GM19397 (cell line): Measurements from ENCODE around the gene GRK3.
"Not testable (repeated sequence)": the region's sequence is repeated elsewhere in the genome, so short reads cannot be mapped to it uniquely, and the experiment has no call there.

Experiments used
- ATAC-seq: cut with Tn5 transposase; IDR thresholded peaks from one replicate; pipeline ENCODE4 v1.9.1; 2021; ENCODE audit warnings: mild to moderate bottlenecking, moderate library complexity; ENCODE audit not compliant: unreplicated experiment

Gene GRK3

DNA sequence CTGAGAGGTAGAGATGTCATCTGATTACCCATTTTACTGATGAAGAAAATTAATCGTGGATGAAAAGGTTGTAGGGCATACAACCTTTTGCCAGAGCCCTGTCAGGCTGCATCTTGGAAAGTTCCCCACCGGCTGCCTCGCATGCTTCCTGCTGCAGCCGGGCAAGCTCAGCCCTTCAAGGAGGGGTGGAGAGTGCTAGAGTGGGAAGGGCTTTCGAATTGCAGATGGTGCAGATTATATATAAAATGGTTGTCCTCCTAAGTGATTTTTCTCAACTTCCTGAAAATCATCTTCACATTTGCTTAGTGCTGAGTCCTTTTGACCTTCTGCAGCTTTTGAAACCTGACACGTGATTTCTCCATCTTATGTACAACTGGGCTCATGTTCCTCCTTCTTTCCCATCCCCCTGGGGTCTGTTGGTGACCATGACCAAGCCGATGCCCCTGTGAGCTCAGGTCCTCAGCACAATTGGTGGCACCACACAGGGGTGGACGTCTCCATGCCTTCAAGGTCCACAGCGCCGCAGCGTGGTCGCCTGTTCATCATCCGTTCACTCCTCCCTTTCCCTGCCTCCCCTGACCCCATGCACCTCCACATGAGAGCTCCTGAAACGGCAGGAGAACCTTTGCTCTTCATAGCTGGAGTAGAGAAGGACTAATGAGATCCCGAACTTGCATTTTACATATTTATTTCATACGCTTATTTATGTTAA, 129.9 kb downstream of the GRK3 start:
- ATAC-seq = no peak

DNA sequence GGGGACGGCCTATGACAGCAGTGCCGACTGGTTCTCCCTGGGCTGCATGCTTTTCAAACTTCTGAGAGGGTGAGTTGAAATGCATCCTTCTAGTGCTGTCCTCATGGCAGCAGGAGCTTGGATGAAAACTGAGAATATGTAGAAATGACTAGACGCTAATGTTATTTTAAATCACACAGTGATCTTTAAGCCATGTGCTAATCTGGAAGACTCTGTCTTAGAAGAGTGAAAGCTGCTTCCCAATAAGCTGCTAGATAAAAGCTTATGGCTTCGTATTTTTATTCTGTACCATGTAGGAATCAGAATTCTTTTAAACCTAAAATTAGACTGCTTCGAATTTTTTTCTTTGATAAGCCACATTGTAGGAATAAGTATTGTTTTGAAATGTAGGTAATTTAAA, 130.7 kb downstream of the GRK3 start:
- ATAC-seq = no peak

DNA sequence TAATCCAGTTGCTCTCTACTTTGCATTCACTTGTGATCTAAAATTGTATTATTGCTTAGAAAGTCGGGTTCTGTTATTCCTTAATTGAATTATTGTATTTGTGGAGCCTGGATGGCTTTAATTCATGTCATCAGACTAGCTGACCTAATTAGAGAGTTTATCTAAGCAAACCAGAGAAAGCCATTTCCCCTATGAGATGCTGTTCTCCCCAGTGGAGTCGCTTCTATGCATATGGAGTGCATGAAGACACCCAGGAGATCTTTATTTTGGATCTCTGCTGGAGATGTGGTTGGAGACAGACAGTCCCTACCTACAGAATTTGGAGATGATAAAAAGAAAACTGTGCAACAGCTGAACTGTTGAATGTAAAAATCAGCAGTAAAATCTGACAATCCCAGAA, 132.3 kb downstream of the GRK3 start:
- no peak for ATAC-seq

DNA sequence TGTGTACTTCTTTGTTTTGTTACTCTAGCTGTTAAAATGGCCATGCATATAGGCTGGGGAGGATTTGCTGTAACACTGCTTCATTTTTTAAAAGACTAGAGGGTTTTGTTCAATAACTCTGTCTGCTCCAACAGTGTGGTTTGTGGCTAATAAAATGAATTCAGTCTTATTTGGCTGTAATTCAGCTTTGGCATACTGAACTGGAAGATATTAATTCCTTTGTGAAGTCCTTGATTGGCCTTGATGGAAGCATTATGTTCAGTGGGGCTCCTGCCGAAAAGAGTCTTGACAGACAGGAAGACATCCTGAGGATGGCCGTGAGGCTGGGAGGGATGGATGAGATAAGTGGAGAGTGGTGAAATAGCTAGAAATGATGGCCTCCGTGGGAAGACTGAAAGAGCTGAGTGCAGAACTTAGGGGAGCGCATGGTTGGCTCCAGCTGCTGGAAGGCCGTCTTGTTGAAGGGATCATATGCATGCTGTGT, 132.7 kb downstream of the GRK3 start:
- no peak for ATAC-seq

DNA sequence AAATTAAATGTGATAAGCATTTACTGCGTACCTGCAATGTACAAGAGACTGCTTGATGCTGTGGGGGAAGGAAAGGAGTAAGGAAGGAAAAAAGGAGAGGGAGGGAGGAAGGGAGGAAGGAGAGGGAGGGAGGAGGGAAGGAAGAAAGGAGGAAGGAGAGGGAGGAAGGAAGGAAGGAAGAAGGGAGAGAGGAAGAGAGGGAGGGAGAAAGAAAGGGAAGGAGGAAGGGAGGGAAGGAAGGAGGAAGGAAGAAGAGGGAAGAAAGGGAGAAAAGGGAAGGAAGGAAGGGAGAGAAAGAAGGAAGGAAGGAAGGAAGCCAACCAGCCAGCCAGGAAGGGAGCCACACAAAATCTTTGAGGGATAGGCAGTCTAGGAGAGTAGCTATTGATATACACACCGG, 133.5 kb downstream of the GRK3 start:
- no peak for ATAC-seq

DNA sequence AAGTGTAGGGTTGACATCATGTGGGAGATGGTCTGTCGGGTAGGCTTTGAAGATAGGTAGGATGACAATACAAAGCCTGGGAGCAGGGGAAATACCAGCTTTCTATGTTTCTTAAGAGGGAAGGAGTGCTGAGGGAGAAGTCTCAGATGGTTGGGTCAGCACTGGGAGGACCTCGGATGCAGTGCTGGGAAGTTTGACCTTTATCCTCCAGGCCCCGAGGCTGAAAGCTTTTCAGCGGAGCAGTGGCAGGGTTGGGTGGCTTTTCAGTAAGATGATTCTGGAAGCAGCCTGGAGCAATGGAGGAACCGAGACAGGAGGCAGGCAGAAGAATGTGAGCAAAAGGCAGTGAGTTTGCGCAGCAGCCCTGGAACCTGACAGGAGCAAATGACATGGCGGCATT, 134.0 kb downstream of the GRK3 start:
- no peak for ATAC-seq

DNA sequence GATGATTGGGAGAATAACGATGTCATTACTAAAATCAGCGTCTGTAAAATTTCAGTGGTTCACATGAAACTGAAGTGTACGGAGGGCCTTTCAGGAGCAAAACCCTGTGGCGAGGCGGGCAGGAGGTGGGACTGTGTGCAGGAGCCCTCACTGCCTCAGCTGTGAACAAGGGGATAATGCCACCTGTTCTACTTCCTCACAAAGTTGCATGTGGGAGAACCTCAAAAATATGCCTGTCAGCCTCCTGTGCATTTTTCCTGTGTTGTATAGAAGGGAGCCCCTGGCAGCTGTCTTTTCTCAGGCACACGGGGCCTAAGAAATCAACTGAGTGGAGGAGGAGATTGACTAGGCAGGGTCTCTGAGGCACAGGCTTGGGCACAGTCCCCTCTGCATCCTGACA, 134.5 kb downstream of the GRK3 start:
- no peak for ATAC-seq

DNA sequence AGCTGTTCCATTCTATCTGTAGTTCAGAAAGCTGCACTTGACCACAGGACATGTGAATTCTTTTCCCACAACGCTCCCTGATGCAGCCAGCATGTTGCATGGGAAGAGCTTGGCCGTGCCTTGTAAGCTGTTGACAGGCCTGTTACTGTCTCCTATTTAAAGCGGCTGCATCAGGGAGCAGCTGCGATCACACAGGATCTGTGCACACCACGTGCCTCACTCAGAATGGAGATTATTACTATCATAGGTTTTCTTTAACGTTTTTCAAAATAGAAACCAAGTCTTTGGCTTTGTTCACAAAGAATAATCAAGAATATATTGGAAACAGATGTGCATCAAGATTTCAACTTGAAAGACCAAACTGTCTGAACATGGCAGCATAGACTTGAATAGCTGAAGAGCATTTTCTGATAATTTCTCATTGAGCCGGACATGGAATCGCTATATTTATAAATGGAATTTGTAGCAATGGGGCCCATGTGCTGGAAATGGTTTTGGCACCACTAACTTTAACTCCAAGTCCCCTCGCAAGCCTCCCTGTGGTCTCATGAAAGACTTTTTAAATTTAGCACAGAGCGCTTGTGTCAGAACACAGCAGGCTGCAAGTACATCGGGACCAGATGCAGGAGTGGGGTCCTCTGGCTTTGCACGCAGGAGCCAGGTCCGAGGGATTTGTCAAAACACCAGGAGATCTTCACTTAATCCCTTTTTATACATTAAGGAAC, 136.7 kb downstream of the GRK3 start:
- no peak for ATAC-seq

DNA sequence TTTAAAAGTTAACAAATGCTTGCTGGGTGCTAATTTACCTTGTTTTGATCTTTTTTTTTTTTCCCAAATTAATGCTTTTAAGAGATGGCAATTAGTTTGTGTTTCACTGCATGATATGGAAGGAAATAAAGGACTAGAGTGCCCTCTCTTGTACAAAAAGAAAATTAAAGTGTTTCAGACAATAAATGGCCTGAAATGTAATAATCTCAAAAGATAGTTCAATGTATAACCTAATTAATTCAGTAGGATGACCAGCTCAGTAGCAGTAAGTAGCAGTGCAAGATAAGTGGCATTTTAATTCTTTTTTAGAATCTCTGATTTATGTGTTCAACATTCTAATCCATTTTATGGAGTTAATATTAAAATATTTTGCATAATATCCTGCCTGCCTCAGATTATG, 137.6 kb downstream of the GRK3 start:
- no peak for ATAC-seq

DNA sequence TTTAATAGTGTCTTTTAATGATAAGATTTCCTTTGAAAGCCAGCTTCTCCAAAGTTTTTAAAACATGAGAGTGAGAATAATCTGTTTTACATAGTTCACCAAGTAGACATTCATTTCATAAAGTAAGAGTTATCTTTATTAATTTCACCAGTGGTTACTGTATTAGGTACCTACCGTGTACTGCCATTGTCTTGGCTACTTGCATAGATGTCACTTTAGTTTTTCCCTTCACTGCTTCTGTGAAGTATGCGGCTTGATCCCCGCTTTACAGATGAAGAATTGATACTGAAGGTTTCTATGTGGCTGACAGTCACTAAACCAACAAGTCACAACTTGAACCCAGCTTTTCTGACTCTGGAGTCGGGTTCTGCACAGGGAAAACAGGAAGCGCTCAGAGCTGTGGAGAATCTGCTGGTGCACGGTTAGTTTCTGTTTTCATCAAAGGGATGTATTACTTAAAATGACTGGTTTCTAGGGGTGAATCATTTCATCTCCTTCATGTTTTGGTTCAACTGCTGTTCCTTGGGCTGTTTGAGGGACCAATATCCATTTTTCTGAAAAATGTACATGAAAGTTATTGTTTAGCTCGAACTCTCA, 138.2 kb downstream of the GRK3 start:
- ATAC-seq = no peak

DNA sequence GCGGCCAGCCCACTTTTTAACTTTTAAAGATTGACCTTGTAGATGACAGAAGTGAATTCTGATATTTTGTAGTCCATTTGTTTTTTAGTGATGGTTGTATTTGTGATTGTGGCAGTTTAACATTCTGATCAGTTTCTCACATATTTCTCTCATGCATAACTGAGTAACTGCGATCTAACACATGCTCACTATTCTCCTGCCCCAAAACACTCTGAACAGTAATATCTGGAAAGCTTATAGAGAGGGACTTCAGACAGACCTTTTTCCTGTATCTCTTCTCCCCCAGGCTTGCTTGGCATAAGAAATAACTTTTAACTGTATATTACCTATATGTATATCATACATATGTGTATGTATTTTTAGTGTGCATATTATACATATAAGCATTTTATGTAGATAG, 140.2 kb downstream of the GRK3 start:
- no peak for ATAC-seq

DNA sequence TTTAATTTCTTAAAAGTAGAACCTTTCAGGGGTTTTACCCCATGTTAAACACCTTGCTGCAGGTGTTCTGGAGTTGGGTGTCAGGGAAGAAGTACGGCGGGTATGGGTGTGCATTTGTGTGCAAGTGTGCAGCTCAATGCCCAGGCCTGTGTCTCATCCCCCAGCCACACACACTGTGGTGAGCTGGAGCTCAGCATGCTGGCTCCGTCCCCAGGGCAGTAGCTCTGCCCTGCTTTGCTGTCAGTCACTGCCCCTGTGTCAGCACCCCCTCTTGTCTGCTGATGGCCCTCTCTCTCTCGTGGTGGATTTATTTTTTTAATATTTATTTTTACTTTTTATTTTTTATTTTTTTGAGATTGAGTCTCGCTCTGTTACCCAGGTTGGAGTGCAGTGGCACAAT, 141.7 kb downstream of the GRK3 start:
- ATAC-seq = no peak

DNA sequence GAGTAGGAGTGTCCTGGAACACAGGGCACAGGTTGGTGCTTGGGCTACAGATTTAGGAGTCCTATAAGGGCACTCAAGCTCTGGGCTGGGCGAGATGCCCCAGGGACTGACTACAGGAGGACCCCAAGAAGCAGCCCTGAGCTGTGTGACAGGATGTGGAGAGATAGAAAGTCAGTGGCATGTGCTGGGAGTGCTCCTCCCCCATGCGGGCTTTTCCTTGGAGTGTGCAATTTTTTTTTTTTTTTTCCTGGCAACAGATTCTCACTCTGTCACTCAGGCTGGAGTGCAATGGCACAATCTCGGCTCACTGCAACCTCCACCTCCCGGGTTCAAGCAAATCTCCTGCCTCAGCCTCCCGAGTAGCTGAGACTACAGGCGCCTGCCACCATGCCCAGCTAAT, 144.0 kb downstream of the GRK3 start:
- ATAC-seq = not testable (repeated sequence)

DNA sequence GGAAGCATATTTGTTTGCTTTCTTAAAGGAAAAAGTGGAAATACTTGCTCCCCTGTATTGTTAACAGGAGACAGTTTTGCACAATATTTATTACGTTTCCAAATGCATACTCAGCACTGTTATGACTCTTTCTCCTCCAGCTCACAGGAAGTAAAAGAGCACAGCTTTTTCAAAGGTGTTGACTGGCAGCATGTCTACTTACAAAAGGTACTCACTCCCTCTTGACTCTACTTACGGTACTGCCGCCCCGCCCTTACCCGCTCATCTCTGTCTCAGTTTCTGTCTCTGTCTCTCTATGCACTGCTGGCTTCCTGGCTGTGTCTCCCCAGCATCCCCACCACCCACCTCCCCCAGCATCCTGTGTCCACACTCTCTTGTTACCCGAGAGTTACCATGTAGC, 145.3 kb downstream of the GRK3 start:
- ATAC-seq = no peak

DNA sequence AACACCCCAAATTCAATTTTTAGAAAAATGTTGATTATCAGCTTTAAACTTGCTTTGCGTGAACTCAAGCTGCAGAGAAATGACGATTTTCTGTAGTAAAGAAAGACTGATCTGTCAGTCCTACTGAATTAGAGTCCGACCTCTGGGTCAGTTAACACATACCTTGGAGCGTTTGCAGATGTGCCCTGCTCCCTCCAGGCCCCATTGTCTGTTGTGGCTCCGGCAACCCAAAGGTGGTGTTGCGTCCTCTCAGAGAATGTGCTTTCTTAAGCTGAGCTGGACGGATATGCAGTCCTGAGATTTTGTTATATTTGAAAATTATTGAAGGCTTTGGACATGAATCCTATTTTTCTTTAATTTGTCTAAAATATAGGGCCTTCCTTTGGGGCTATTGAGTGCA, 146.0 kb downstream of the GRK3 start:
- no peak for ATAC-seq

DNA sequence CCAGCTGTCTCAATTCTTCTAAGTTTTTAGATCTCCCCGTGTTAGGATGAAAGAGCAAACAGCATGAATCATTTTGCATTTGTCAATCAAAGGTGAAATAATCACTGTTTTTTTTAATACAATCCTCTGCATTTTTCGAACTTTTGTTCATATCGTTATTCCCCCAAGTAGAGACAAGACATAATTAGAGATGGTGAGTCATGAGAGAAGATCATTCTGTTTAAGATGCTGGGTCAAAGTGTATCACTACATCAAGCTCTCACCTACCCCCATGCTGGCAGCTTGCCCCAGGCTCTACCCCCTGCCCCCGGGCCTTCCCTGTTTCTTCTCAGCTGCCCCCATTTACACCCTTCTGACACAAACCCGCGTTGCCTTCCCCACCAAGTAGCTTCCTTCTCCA, 147.0 kb downstream of the GRK3 start:
- no peak for ATAC-seq

DNA sequence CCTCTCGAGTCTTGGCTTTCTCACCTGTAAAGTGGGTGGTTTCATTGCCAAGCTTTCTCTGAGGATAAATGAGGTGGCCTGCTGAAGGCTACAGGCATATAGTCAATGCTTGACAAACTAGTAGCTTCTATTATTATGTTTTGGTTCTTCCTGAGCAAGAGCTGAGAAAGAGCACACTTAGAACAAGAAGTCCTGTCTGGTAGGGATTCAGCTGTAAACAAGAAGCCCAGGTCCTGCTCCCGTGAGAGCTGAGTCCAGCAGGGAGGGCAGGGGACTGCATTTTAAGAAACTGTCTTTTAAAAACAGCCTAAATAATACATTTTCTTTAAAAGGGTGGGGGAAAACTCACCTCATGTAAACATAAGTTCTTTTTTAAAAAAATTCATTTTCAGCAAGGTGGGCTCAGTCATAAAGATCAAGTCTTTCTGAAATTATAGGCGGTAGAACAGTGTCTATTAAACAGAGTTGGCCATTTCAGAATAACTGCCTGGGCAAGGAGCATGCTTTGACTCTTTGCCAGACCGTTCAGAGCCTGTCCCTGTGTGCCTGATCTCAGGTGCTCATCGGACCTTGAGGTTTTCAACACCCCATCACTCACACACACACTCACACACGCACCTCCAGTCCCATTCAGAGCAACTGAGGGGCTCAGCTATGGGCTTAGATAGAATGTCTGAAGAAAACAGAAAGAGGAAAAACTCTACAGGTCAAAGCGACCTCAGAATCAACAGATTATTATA, 148.4 kb downstream of the GRK3 start:
- no peak for ATAC-seq

DNA sequence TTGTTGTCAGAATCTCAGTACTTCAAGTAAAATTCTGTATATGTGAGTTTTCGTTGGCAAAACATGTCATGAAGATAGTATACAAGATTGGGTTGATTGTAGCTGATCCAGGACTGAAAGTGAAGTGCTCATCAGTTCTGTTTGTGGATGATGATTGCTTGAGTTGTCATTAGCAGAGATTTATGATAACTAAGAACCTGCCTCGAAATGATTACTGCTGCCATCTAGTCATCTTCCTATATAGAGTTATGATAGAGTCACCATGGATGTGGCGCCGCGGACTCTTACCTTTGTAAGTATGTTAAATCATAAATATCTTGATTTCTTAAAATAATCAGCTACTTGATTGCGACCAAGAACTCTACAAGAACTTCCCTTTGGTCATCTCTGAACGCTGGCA, 149.6 kb downstream of the GRK3 start:
- no peak for ATAC-seq

DNA sequence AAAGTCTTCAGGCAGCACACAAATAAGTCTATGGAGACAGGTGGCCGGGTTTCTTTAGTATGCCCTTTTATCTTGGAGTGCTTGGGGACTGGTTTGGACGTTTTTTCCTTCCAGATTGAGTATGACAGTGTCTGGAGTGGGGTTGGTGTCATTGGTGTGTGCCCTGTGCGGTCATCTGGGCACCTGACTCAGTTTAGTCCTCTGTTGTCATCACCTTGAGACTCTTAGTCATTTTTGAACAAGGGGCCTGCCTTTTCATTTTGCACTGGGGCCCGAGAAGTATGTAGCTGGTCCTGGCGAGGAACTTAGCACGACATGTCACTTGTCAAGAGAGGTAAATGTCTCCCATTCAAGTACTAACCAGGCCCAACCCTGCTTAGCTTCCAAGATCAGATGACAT, 150.3 kb downstream of the GRK3 start:
- no peak for ATAC-seq

DNA sequence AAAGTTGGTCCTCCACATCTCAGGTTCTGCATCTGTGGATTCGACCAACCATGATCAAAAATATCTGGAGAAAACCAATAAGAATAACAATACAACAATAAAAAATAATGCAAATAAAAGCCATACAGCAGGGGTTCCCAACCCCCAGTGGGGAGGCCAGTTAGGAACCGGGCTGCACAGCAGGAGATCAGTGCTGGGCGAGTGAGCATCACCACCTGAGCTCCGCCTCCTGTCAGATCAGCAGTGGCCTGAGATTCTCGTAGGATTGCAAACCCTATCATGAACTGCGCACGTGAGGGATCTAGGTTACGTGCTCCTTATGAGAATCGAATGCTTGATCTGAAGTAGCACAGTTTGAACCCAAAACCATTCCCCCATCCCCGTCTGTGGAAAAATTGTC, 152.2 kb downstream of the GRK3 start:
- no peak for ATAC-seq

DNA sequence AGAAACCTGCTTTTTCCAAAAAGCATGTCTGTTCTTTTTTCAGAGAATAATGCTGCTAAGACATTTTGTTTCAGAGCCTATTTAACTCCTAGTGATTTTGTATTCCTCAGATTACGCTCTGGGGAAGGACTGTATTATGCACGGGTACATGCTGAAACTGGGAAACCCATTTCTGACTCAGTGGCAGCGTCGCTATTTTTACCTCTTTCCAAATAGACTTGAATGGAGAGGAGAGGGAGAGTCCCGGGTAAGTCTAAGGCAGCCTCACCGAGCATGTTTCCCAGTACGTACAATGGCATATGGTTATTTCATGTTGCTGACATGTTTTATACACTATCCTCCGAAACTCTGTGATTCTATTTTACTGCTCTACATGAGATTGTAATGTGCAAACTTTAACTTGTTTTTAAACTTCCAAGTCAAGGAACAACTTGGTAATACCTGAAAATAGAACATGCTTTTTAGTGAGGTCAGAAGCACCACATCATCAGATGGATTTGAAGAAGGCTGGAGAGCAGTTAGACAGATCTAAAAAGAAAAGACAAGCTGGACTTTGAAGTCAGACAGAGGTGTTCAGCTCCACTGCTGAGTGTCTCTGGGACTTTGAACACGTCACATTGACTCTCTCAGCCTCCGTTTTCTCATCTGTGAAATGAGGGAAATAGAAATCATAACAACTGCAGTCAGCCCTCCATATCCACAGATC, 153.8 kb downstream of the GRK3 start:
- no peak for ATAC-seq
